Stimulated activated CD4-positive, alpha-beta T cell treated with anti-CD3 and anti-CD28 coated beads, Interleukin-4, amount 100 ng/mL, for 4 hours (primary cell): Measurements from ENCODE around the gene HECW1.

Experiments used
- DNase-seq, 2 experiments: peaks; one replicate each; pipeline ENCODE4 v3.0.0-alpha.2; 2020

HECW1 gene

DNA sequence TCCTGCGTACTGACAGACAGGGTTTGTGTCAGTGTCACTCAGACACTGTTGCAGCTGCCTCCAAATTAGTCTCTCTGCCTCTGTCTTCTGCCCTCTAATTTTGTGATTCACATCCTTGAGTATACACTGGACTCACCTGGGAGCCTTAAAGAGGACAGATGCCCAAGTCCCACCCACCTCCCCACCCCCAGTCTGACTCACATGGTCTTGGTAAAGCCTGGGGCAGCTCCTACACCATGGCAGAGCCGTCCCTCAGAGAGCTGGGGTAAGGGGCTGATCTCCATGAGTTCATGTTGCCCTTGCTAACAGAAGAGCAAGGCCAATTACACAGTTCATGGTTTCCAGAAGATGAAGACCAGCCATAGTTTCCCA is 272.8 kb downstream of the HECW1 start:
- DNase-seq: no peak

DNA sequence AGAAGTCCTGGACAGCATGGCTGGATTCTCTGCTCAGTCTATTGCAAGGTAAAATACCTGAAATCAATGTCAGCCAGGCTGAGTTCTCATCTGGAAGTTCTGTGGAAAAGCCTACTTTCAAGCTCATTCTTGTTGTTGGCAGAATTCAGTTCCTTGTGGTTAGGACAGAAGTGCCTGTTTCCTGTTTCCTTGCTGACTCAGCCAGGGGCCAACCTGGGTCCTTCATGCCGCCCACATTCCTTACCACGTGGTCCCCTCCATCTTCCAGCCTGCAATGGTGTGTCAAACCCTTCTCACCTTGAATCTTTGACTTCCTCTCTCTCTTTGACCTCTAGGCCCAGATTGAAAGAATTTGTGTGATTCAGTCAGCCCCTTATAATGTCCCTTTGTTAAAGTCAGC is 273.4 kb downstream of the HECW1 start:
- DNase-seq: no peak

DNA sequence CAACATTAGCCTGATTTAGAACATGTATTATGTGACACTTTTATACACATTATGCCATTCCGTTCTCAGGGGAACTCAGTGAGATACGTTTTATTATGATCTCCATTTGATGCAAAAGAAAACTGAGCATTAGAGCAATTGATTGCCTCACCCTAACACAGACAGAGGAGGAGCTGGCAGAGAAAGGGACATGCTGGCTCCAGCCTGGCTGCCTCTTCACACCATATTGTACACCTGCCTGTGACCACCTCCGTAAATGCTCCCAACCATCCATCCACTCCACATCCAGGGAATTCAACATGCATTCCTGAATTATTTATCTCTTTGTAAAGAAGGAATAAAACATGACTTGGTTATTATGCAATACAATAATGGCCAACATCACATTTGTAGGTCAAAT is 275.5 kb downstream of the HECW1 start:
- no peak for DNase-seq

DNA sequence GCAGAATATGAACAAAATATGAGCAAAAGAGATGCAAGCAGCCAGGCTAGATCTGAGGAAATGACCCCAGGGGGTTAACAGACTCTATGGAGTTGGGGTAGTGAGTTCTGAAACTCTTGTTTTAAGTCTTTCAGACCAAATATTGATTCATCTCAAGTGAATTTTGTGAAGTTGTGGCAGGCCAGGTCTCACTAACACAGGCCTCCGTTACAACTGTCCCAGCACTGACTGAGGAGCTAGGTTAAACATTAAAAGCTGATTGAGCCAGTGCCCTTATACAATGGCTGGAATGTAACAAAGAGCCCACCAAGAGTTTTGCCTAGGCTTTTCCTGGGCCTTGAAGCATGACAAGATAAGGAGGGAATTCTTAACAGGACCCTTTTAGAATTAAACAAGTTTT is 278.1 kb downstream of the HECW1 start:
- no peak for DNase-seq

DNA sequence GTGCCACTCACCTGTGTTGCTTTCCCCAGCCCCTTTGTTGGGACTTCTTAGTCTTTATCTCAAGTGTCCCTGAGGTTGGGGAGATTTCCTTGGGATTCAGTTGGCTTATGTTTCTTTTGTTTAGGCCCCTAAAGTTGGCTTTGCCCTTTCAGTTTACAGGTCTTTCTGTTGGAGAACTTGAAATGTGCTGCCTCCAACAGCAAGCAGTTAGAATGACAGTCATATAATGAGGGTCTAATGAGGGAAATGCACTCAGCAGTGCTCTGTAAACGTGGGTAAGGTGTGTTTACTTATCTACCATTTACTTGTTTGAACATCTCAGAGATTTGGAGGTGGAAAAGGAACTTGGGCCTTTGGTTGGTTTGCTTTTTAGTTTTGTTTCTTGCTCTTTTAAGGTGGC is 279.1 kb downstream of the HECW1 start:
- no peak for DNase-seq

DNA sequence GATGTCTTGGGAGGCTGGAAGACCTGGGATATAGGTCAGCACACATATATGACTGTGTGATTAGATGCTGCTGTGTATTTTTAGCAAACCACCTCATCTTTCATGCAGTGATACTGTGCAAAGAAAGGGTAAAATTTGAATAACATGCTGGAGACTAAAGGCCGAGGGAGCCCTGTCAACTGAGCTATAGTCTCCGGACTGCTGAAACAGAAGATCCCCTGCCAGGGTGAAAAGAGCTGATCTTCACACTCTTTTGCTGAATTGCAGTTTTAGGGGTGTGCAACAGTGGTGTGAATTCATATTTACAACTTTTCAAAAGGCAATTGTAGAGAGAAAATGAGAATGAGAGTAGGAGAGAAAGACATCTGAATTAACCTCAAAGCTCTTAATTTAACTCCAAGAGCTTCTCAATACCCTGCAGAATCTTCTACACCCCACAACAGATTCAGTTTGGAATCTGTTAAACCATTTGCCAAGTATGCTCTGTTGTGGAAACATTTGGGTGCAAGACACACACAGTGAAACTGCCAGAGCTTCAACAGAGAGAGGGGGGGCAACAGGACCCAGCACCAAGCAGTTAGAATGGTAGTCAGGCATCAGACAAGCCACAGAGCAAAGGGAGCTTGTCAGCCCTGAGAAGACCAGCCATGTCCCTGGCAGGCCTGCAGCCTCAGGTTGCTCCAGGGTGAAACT is 280.3 kb downstream of the HECW1 start:
- DNase-seq: no peak

DNA sequence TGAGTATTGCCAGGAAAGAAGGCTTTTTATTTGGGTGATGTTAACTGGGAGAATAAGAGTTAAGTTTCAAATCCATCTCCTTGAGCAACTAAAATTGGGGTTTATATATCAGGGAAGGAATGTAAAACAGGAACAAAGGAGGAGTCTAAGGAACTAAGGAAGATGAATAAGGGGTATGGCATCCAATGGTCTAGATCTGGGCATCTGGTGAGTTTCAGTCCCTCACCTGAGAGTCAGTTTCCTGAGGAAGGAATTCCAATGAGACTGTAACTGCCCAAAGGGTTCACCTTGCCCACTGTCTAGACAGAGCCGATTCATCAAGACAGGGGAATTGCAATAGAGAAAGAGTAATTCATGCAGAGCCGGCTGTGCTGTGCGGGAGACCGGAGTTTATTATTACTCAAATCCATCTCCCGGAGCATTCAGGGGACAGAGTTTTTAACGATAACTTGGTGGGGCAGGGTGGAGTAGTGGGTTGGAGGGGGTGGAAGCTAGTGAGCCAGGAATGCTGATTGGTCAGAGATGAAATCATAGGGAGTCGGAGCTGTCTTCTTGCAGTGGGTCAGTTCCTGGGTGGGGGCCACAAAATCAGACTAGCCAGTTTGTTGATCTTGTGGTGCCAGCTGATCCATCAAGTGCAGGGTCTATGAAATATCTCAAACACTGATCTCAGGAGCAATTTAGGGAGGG is 282.1 kb downstream of the HECW1 start:
- no peak for DNase-seq

DNA sequence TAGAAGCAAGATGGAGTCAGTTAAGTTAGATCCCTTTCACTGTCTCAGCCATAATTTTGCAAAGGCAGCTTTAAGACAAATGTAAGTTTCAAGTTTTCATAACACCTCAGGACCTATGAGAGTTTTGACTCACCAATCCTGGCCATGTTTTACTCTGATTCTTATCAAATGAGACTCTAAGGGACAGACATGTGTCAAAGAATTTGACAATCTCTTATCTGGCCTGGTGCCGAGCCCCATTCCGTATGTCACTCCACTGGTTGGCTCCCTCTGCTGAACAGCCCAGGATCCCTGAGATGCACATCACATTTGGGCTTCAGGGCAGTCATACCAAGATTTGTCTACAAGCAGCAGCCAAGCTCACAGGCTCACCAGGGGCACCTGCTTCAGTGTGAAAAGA is 282.9 kb downstream of the HECW1 start:
- DNase-seq: no peak

DNA sequence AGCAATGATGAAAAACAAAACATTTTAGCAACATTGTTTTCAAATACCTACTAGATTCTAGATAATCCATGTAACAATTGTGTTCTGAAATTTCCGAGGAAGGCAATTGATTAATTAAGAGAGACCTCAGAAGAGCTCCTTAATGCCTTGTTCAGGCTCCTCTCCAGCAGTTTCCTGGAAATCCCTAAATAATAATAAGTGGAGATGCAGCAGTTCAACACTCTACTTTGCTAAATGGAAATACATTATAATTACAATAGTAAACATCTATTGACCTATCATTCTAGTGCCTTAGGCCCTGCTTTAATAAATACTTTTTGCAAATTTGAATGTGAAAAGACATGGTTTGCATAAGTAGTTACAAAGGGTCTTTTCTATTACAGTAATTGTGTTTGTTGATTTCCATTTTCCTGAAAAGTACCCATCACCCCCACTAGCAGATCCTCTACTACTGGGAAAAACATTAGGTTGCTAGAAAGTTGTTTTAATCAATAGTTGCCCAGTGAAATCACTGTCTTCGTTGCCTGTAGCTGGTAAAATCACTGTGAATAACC is 283.8 kb downstream of the HECW1 start:
- no peak for DNase-seq

DNA sequence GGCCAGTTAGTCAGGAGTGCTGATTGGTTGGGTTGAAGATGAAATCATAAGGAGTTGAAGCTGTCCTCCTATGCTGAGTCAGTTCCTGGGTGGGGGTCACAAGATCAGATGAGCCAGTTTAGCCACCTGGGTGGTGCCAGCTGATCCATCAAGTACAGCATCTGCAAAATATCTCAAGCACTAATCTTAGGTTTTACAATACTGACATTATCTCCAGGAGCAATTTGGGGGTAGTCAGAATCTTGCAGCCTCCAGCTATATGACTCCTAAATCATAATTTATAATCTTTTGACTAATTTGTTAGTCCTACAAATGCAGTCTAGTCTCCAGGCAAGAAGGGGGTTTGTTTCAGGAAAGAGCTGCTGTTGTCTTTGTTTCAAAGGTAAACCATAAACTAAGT is 286.4 kb downstream of the HECW1 start:
- no peak for DNase-seq

DNA sequence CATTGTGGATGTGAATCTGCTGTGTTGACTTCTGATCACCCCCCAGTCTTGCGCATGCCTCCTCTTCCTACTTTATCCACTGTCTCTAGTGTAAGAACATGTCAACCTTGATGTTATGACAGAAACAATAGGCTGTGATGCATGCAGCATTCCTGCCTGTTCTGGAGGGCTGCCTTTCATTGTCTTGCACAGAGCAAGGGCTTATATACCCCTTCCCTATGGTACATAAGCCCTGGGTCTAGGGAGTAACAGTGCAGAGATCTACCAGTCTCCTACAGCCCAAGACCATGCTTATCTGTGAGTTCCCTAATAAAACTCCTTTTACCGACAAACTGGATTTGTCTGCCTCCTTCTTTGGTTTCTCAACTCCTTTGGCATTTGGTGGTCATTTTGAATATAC is 293.5 kb downstream of the HECW1 start:
- no peak for DNase-seq

DNA sequence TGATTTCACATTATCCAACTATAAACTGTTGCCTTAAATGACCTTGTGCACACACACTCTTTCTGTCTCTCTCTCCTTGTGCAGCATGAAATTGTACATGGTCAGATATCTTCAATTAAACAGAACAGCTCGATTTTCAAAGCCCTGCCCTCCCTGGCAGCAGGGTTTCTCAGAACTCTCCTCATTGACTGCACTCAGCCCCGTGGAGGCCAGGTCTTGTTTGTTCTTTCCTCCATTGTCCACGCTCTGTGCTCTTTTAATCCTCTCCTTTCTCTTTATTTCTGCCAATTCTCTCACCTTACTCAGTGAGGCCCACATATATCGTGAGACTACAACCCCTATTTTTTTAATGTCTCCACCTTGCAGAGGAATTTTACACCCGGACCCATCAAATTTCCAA is 294.5 kb downstream of the HECW1 start:
- no peak for DNase-seq

DNA sequence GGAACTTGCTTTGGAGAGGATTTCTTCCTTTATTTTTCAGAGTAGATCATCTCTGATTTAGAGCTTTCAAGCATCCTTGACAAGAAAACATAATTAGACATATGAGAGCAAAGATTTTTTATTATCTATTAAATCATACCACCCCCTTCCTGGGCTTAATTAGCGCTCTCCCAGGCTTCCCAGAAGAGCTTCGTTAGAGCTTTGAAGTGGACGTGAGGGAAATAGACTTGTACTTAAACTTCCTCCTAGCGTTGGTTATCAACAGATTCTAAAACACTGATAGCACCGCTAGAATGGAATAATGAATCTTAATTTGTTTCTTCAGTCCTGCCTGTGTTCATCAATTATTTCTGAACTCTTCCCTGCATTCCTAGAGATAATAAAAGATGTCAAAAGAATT is 296.5 kb downstream of the HECW1 start:
- DNase-seq: no peak

DNA sequence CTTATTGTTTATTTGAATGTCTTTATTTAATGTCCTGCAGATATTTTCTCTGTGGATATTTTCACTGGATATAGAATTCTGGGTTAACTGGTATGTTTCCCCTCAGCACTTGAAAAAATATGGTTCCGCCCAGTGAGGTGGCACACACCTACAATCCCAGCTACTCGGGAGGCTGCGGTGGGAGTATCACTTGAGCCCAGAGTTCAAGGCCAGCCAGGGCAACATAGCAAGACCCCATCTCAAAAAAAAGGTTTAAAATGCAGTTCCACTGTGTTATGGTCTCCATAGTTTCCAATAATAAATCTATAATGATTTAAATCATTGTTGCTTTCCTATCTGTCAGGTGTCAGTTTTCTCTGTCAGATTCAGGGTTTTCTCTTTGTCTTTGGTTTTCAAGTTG is 305.0 kb downstream of the HECW1 start:
- DNase-seq: no peak

DNA sequence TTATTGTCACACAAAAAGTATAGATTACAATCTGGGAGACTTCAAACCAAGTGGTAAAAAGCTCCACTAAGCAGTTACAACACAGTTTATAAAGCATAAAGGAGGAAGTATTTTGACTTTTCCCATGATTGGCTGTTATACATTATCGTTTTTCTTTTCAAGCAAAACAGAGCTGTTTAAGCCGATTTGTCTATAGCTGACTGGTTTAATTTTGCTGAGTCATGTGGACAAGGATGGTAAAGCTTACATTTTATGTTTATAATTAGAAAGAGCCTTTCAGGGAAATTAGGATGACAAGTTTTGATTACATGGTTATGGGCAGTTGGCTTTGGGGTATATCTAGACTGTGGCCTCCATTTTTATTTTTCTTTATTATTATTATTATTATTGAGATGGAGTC is 318.0 kb downstream of the HECW1 start:
- DNase-seq: no peak

DNA sequence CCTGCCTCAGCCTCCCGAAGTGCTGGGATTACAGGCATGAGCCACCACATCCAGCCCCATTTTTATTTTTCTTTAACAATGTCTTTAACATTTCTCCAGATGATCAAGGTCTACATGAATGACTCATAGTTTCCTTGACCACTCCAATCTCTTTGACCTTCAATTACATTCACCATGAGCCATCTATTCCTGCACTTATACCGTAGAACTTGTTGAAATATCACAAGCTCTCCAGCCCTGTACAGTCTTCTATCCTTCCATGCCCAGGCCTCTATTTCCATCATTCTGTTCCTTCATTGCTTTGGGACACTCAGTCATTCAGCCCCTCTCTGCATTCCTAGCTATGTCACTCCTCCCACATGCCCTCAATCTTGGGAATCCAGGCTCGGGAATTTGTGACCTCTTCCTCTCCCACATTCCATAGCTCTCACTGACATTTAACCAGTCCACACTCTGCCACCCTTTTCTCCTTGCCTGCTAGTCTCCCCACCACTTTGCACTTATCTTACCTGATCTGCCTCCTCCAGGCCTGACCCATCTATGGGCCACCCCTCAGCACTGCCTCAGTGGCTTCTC is 318.7 kb downstream of the HECW1 start:
- no peak for DNase-seq

DNA sequence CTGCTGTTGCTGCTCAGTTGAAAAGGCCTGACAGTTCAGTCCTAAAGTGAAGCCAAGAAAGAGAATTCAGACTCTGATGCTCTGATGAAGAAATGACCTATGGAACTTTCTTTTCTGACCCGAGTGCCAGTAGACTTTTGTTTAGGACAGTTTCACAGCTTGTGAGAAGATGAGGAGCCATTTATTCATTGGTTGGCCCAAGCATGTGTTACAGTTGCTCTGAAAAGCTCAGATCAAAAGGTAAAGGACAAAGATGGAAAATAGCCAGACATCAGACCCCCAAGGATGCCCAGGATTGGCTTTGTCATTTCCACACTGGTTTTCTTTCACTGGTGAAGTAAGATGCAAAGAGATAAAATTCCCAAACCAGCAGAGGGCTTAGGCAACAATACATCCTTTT is 321.2 kb downstream of the HECW1 start:
- DNase-seq: no peak

DNA sequence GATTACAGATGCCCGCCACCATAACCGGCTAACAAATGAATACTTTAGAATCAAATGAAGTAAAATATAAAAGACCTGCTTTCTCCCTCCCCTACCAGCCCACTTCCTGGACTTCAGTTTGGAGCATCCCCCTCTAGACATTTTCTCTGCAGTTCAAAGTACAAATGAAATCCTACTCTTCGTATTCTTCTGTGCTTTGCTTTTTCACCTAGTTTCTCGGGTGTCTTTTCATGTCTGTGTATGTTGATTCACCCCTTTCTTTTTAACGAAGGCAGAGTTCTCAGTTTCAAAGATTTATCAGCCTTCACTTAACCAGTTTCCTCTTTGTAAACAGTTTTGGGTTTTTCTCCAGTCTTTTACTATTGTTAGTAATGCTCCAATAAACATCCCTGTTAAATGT is 324.6 kb downstream of the HECW1 start:
- no peak for DNase-seq

DNA sequence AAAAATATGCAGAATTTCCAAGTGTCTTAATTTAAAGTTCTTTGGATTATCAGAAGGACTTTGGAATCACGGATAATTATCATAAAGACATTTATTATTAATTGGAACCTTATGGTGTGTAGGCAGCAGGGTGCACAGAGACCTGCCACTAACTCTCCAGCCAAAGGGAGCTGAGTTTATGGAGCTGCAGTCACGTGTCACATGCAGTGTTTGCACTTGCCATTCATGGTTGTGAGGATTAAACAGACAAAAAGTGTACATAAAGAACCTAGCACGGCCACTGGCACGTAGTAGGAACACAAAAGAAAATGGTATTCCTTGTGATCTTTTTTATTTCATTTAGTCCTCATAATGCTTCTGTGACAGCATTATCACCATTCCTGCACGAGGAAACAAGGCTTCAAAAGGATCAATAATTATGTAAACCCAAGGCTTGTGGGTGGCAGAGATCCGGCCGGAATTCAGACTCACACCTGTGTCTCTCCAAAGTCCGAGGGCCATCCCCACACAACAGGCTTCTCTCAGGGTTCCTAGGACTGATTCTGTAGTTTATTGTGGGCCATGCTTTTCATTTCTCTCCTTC is 326.5 kb downstream of the HECW1 start:
- no peak for DNase-seq

DNA sequence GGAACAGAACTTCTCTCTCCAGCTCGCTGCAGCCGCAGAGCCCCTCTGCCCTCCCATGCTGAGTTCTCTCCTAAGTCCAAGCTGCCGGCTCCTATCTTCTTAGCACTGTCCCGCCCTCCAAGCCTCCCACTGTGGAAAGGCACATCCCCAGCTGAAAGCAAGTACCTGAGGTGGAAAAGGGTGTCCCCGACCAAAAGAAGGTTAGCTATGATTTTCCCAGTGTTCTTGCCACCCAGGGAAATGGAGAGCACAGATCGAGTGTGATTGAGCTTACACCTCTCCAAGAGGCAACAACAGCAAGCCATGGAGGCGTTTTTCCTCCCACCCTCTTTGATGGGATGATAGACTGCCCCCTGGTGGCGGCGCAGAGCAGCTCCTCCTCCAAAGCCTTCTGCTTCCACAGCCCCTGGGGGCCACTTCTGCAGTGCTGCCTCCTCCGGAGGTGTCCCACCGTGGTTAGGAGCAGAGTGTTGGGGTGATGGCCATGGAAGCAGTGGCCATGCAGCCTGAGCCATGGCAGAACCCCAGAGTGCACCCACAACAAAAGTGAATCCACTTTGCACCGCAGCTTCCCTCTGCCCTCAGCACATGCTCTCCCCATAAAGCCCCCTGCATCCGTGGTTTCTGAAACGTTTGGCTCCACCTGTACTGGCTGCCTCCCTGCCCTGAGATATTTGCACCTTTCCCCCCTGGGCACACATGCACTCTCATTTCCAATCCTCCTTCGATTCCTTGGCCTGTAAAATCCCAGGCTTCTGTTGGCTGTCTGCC is 327.4 kb downstream of the HECW1 start:
- peak; percentile 41 to 52 for DNase-seq

DNA sequence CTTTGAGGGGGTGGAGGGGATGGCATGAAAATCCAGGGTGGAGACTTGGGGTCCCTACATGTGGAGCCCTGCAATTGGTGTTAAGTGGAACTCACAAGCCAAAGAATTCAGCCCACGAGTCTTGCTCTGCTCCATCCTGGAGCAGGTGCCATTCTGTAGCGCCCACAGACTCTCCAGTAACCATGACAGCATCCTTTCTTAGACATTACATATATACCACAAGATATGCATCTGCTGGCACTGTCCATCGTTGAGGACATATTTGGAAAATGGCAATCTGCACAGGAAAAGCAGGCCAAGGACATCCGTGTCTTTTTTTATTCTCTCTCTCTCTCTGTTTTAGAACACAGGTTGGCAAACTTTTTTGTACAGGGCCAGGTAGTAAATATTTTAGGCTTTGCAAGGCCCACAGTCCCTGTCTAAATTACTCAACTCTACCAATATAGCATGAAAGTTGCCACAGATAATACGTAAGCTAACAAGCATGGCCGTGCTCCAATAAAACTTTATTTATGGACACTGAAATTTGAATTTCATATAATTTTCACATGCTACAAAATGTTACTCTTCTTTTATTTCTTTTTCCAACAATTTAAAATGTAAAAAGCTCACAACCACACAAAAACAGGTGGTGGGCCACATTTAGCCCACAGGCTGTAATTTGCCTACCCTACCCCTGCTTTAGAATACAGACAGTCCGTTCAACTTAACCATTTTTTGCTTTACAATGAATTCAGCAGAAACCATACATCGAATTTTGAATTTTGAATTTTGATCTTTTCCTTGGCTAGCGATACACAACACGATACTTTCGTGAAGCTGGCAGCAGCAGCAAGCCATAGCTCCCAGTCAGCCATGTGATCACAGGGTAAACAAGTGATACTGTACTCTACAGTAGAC is 329.0 kb downstream of the HECW1 start:
- no peak for DNase-seq

DNA sequence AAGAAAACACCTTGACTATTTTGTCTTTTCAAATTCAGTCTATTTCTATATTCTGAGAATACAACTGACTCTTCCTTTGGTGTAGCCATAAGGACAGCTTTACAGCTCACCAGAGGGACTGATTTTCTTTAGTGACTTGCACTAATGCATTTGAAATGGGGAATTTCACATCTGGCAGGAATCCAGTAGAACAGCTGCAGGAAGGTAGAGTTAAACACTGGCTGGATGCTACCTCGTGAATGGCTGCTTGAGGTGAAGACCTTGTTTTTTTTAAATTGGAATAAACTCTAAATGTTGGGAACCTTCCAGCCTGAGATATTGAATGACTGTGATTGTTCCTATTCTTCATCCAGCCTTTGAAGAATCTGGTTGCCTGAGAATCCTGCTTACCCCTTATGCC is 330.9 kb downstream of the HECW1 start:
- DNase-seq: no peak
